Subcutaneous adipose tissue (tissue), 4 donors: Measurements from ENCODE around the gene CENPB. TPM values are rescaled to one million over a fixed set of nuclear protein-coding genes. Genes with fewer than 3 reads are reported as not detected.

Experiments
- total RNA-seq, 4 donors: library from RNA; depleted of rRNA; stranded (reverse); fragments of >200 nt; gene quantifications; one replicate each; pipeline ENCODE4 v1.1.0, GENCODE V29; 2016
- TF ChIP-seq, protein P1 (sequence below): fragments of 450-650 bp; IDR thresholded peaks from one replicate; pipeline ENCODE4 v1.5.1; 2016; ENCODE audit warnings: low read depth, mild to moderate bottlenecking, control low read depth, antibody characterized with exemption, moderate library complexity

The CENPB gene
- total RNA-seq, 4 donors from 2014 or later, result 36.5 to 101 (median 51.4) TPM

DNA sequence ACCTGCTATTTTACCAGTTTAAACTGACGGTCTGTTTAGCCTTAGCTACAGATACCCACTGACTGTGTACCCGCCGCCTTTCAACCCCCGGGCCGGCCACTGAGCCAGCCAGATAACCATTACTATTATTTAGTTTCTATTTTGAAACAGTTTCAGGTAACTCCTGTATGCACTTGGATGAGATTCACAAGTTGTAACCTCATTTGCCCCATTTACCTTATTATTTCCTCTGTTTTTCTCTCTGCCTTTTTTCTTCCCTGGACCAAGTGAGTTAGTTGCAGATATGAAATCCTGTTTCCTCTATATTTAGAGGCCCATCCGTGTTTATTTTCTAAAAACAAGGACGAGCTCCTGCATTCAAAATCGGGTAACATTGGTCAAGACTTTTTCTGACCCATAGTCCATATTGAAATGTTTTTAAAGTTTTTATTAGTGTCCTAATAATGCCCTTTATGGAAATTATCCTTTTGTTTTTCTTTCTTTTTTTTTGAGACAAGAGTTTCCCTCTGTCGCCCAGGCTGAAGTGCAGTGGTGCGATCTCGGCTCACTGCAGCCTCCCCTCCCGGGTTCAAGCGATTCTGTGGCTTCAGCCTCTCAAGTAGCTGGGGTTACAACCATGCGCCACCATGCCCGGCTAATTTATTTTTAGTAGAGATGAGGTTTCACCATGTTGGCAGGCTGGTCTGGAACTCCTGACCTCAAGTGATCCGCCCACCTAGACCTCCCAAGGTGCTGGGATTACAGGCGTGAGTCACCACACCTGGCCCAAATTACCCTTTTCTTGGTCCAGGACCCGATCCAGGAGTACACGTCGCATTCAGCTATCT, 34.6 kb upstream of the CENPB start:
- TF ChIP-seq, protein P1, sequence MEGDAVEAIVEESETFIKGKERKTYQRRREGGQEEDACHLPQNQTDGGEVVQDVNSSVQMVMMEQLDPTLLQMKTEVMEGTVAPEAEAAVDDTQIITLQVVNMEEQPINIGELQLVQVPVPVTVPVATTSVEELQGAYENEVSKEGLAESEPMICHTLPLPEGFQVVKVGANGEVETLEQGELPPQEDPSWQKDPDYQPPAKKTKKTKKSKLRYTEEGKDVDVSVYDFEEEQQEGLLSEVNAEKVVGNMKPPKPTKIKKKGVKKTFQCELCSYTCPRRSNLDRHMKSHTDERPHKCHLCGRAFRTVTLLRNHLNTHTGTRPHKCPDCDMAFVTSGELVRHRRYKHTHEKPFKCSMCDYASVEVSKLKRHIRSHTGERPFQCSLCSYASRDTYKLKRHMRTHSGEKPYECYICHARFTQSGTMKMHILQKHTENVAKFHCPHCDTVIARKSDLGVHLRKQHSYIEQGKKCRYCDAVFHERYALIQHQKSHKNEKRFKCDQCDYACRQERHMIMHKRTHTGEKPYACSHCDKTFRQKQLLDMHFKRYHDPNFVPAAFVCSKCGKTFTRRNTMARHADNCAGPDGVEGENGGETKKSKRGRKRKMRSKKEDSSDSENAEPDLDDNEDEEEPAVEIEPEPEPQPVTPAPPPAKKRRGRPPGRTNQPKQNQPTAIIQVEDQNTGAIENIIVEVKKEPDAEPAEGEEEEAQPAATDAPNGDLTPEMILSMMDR, result no peak

DNA sequence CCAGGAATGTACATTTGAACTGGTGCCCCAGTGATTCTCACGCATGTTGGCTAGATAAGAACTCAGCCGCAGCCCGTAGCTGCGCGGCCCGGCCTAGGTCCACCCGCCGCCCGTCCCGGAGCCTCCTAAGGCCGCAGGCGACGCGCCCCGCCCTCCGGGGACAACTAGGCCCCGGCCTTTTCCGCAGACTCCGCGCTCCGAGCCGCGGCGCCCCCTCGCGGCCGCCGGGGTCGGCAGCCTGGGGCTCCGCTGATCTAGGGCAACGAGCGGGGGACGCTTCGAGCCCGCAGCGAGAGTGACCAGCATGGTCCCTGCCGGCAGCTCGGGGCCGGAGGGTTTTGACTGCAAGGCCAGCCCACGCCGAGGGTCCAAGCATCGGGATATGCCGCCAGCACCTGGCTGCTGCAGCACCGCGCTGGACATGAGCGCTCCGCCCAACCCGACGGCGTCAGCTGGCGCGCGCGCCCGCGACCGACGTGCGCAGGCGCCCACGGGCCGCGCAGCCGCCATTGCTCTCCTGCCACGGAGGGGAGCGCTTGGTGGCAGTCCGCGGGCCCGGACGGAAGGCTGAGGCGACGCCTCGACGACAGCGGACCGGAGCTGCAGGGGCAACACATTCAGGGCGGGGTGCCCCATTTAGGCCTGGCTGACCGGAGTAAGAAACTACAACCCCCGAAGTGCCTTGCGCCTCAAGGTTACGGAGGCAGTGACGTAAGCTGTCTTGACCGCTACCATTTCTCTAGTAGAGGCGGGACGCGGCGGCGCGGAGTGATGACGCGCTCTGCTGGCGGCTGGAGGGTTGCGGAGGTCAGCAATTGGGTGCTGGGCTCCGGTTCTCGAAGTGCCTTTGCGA, 33.7 kb upstream of the CENPB start, which contains the start of gene AP5S1:
Gene AP5S1 (plus strand): TSS at position 500 of the 853 bp plus-strand sequence. CDS start 1,571 bp downstream, outside the sequence.
- TF ChIP-seq, protein P1, result no peak

DNA sequence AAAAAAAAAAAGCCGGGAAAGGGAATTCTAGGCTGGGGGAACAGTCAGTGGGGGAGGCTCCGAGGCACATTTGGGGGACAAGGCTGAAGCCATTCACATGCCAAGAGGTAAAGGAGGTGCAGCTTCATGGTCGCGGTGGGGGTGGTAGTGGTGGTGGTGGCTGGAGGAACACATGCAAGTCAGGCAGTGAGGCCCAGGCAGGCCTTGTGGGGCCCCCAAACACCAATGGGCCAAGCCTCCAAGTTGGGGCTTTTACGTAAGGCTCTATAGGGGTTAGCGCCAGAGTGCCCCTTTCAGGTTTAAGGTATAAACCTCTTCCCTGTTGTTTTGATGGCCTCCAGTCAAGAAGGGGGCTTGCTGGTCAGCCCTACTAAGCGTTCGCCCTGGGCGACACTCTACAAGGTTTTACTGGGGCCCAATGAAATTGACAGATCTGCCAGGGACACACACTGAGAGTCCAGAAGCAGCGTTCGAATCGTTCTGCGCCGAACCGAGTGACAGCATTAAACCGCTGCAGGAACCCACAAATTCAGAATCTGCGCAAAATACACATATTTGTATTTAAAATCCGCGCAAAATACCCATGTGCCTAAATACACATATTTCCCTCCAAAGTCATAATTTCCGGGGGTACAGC, 33.0 kb upstream of the CENPB start:
- TF ChIP-seq, protein P1, result no peak

DNA sequence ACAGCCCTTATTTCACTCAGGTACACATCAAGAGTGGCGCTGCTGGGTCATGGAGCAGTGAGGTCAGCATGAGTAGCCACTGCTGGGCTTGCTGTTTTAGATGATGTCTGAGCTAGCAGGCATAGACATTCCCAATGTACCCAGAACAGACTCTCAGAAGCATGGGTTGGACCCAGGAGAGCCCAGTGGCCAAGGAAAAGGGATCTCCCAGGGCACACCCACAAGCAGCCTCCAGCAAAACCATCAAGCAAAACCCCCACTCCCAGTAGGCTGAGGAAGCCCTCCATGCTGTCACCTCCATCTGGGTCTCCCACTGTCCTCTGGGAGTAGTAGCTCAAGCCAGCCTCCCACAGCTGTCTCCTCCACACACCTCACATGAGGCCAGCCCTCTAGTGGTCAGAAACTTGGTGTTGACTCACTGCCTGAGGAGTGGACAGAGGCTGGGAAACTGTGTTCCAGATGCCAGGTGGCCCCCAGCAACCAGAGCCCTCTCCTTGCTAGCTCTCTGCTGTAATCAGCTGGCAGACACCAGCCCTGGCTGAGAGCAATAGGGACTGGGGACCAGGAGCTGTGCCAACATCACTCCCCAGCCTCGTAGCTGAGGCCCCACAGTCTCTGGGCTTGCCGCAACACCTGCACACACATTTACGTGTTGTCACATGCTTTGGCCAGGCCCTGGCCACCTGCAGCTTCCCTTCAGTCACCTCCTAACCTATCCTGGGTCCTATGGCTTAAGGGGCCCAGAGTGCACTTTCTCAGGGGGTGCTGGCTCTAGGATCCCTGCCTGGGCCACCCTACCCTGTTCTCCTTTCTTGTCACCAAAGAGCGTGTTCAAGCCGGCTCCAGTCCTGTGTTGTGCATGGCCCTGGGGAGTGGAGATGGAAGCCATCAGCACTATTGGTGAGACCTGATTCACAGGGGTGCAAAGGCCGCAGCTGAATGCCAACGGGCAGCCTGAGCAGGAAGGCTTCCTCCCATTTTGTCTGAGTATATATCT, 31.9 kb upstream of the CENPB start:
- TF ChIP-seq, protein P1, result no peak

DNA sequence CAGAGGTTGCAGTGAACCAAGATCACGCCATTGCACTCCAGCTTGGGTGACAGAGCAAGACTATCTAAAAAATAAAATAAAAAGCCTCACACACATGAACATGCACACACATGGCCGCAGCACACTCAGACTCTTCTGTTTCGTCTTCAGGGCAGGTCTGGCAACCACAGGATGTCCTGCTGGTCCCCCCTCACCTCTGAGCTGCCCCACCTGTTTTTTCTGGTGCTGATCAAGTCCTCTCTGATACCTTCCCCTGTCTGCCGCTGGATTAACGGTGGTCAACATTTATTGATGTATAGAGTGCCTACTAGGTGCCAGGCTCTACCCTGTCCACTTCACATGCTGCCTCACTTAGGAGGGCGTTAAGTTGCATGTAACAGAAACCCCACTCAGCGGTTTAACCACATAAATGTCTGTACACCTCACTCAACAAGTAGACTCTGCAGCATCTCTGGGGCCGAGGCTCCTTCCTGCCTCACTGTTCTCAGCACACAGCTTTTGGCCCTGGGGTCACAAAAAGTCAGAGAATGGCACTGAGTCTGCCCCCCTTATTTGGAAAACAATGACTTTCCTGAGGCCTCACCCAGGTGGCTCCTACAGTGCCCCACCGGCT, 29.3 kb upstream of the CENPB start:
- TF ChIP-seq, protein P1, result no peak

DNA sequence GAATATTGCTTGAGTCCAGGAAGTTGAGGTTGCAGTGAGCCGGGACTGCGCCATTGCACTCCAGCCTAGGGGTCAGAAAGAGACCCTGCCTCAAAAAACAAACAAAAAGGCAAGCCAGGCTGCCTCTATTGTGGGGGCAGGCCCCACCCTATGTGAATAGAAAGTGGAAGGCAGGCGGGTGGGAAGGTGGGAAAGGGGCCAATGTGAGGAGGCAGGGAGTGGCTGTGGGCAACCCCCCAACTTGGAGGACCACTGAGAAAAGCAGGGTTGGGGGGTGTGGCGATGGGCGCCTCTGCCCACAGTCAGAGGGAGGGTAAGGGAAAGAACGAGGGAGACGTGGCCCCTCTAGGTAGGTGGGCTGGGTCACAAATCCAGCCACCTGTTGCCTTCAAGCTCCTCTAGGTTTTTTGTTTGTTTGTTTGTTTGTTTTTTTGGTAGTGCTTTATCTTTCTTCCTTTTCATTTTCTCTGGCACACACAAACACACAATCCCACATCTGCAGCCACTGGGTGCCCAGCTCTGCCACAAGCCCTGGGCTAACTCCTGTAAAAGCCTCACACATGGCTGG, 28.5 kb upstream of the CENPB start:
- TF ChIP-seq, protein P1, result no peak
